Keratinocyte (primary cell): ENCODE results near the gene CRIM1. TPM values are rescaled to one million over a fixed set of nuclear protein-coding genes. Genes with fewer than 3 reads are reported as not detected.

Experiments
- DNase-seq: peaks from one replicate; pipeline ENCODE4 v3.0.0-alpha.2; 2011; ENCODE audit warnings: low read depth, missing footprints, low spot score
- FAIRE-seq: peaks from 2 replicates; lab custom pipeline; 2011; peaks lifted over from hg19 to GRCh38; lab: Jason Lieb, UNC
- H2AFZ ChIP-seq: 2 replicates; pipeline ENCODE4 v1.6.0; 2012; ENCODE audit warnings: low read length, control low read depth, inconsistent platforms; ENCODE audit not compliant: control insufficient read depth
- H3K27ac ChIP-seq: 2 replicates; pipeline ENCODE4 v1.5.1; 2011; ENCODE audit warnings: low read length; ENCODE audit not compliant: control insufficient read depth, insufficient read depth
- H3K27me3 ChIP-seq: 3 replicates; pipeline ENCODE4 v1.6.0; 2011; ENCODE audit warnings: low read length; ENCODE audit not compliant: control insufficient read depth, insufficient read depth; ENCODE audit errors: extremely low read depth
- H3K36me3 ChIP-seq, 2 experiments: 2 replicates in 1 of 2; 3 replicates in 1 of 2; pipeline ENCODE4 v1.5.1; 2011; ENCODE audit warnings: low read length in 2 of 2, mild to moderate bottlenecking in 1 of 2; ENCODE audit not compliant: control insufficient read depth in 2 of 2, insufficient read depth in 2 of 2; ENCODE audit errors: extremely low read depth in 1 of 2
- H3K4me1 ChIP-seq: 3 replicates; pipeline ENCODE4 v1.5.1; 2011; ENCODE audit warnings: low read length; ENCODE audit not compliant: control insufficient read depth, insufficient read depth; ENCODE audit errors: extremely low read depth
- H3K4me2 ChIP-seq: 3 replicates; pipeline ENCODE4 v1.6.0; 2011; ENCODE audit warnings: low read depth, low read length; ENCODE audit not compliant: control insufficient read depth, insufficient read depth; ENCODE audit errors: extremely low read depth
- H3K4me3 ChIP-seq, 3 experiments: fragments of 200-600 bp in 1 of 3; sonication (generic) in 1 of 3; 2 replicates in 2 of 3; 3 replicates in 1 of 3; pipeline ENCODE4 v1.5.1; 2011 to 2016; ENCODE audit warnings: low read length in 3 of 3, mild to moderate bottlenecking in 3 of 3, control low read depth in 2 of 3, inconsistent platforms in 1 of 3, low read depth in 1 of 3, mixed read lengths in 1 of 3, mixed run types in 1 of 3, moderate library complexity in 1 of 3; ENCODE audit not compliant: control insufficient read depth in 2 of 3, insufficient read depth in 2 of 3; ENCODE audit errors: extremely low read depth in 1 of 3
- H3K79me2 ChIP-seq: 2 replicates; pipeline ENCODE4 v1.6.0; 2012; ENCODE audit warnings: low read length; ENCODE audit not compliant: control insufficient read depth, insufficient read depth
- H3K9ac ChIP-seq: 3 replicates; pipeline ENCODE4 v1.6.0; 2011; ENCODE audit warnings: low read length; ENCODE audit not compliant: control insufficient read depth, insufficient read depth; ENCODE audit errors: extremely low read depth
- H3K9me1 ChIP-seq: 3 replicates; pipeline ENCODE4 v1.6.0; 2011; ENCODE audit warnings: low read length; ENCODE audit not compliant: control insufficient read depth, insufficient read depth; ENCODE audit errors: extremely low read depth
- H3K9me3 ChIP-seq: 2 replicates; pipeline ENCODE4 v1.5.1; 2012; ENCODE audit warnings: low read depth, low read length; ENCODE audit not compliant: control insufficient read depth
- H4K20me1 ChIP-seq: 3 replicates; pipeline ENCODE4 v1.6.0; 2011; ENCODE audit warnings: low read length; ENCODE audit not compliant: control insufficient read depth, insufficient read depth; ENCODE audit errors: extremely low read depth
- EZH2 ChIP-seq: IDR thresholded peaks from one replicate; pipeline ENCODE4 v1.6.1; 2012; ENCODE audit warnings: inconsistent platforms, mild to moderate bottlenecking, low read length, moderate library complexity
- dilution Hi-C: fragments of 300-500 bp; cut with MboI; formaldehyde crosslinking; loops from one replicate; pipeline ENCODE4 v1.7.0; 2020; ENCODE audit warnings: low sequenced_read_pairs; ENCODE audit not compliant: extremely low pct_ligation_motif_present
- polyA plus RNA-seq, 5 experiments: library from polyadenylated mRNA; depleted of rRNA in 3 of 5; stranded (reverse) in 3 of 5; stranded (forward) in 1 of 5; unstranded in 1 of 5; fragments of >200 nt; gene quantifications; 1 replicate in 1 of 5; 2 replicates in 3 of 5; 3 replicates in 1 of 5; pipeline versions ENCODE4 v1.2.1 to v1.2.3, GENCODE V29; 2011 to 2012; ENCODE audit warnings: missing spikeins in 2 of 5, low read depth in 1 of 5, low replicate concordance in 1 of 5
- TF ChIP-seq, protein P1 (sequence below), 3 experiments: IDR thresholded peaks in 1 of 3; conservative IDR thresholded peaks in 1 of 3; optimal IDR thresholded peaks in 1 of 3; 2 replicates in 2 of 3; 3 replicates in 1 of 3; pipeline versions ENCODE3 to v1.5.1; 2011; ENCODE audit warnings: low read length in 3 of 3, mild to moderate bottlenecking in 3 of 3, moderate library complexity in 2 of 3, control low read depth in 1 of 3, inconsistent platforms in 1 of 3; ENCODE audit not compliant: insufficient read depth in 2 of 3; ENCODE audit errors: extremely low read depth in 1 of 3

Gene CRIM1
- polyA plus RNA-seq, 1 donor (not counting 4 experiments of a cell fraction or from before 2014, with no cell fraction given), result 98.3 TPM

DNA sequence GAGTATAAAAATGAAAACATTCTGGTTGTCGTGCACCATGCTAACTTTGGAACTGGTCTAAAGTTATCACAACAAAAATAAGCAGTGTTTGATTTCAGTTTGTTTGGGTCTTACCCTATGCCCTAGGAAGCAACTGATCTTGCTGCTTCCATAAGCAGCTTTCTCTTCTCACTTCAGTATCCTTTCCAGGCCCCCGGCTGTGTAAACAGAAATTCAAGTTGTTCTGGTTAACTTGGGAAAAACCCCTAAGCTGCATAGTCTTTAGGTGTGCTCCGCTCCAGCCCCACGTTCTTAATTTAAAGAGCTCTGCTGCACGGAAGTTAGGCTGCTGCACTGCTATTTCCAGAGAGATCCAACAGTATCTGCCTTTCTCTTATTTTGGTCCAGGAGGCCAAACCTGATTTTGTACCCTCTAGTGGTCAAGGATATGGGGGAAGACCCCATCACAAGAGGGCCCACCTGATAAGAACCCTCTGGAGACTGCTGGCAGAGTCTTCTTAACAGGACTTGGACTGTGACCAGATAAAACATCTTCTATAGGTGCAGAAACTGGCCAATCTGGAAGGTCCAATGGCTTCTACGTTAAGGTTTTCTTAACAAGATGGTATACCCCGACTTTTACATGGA is 173.3 kb downstream of the CRIM1 start:
- H3K4me2 ChIP-seq, result no peak overlapping the region
- H3K4me1 ChIP-seq, result peaks cover 3% of the 10 kb centered on the region
- DNase-seq (no peak), FAIRE-seq (no peak)
- dilution Hi-C loops, result no loop called here
- no peak overlapping the region for H3K27ac ChIP-seq
- no peak overlapping the region for H3K4me3 ChIP-seq
- no peaks in the 10 kb centered on the region for H3K9me1 ChIP-seq
- H4K20me1 ChIP-seq, result no peaks in the 10 kb centered on the region
- peaks cover 21 to 43% of the 10 kb centered on the region in 2 experiments for H3K36me3 ChIP-seq
- H3K9ac ChIP-seq, result no peak overlapping the region
- no peaks in the 10 kb centered on the region for H3K79me2 ChIP-seq
- H3K27me3 ChIP-seq, result no peaks in the 10 kb centered on the region
- H2AFZ ChIP-seq, result no peak overlapping the region
- no peak for TF ChIP-seq EZH2
- TF ChIP-seq, protein P1, sequence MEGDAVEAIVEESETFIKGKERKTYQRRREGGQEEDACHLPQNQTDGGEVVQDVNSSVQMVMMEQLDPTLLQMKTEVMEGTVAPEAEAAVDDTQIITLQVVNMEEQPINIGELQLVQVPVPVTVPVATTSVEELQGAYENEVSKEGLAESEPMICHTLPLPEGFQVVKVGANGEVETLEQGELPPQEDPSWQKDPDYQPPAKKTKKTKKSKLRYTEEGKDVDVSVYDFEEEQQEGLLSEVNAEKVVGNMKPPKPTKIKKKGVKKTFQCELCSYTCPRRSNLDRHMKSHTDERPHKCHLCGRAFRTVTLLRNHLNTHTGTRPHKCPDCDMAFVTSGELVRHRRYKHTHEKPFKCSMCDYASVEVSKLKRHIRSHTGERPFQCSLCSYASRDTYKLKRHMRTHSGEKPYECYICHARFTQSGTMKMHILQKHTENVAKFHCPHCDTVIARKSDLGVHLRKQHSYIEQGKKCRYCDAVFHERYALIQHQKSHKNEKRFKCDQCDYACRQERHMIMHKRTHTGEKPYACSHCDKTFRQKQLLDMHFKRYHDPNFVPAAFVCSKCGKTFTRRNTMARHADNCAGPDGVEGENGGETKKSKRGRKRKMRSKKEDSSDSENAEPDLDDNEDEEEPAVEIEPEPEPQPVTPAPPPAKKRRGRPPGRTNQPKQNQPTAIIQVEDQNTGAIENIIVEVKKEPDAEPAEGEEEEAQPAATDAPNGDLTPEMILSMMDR (optimal IDR thresholded peaks at IDR 0.05 in 1 of 3, IDR thresholded peaks at IDR 0.05 in 1 of 3, conservative IDR thresholded peaks at IDR 0.05 in 1 of 3; ENCODE audit: extremely low read depth in 1 of 3, insufficient read depth in 2 of 3, low read length in 3 of 3), result no peak
- no peaks in the 10 kb centered on the region for H3K9me3 ChIP-seq

DNA sequence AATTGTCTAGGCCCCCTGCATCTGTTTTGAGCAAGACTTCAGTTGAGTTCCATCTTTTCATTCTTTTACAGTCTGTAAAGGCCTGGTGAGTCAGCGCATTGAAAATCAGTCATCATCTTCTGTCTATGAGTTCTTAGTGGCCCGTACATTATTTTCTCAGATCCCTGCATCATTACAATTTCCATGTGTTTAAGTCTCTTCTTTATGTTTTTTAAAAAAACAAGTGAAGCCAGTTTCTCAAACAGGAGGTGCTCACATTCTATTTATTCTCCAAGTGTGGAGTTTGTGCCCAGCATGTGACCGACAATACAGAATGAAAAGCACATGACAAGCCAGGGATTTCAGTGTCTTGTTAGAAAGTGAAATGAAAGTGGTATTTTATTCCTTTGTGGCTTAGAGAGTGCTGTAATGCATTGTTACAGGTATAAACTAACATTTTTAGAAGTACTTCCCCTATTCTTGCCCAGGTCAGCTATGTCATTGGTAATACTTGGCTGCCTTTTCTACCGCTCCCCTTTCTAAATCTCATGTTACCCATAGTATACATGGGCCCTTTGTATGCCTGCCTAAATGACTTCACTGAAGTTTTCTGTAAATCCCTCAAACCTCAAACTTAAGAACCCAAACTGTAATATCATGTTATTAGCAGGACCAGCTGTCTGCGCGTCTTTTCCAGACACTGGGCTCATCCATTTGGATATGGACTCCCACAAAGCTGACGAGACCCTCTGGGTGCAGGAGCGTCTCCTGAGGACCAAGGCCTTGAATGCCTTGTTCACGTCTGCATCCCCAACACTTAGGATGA is 174.8 kb downstream of the CRIM1 start:
- TF ChIP-seq, protein P1 (optimal IDR thresholded peaks at IDR 0.05 in 1 of 3, IDR thresholded peaks at IDR 0.05 in 1 of 3, conservative IDR thresholded peaks at IDR 0.05 in 1 of 3; ENCODE audit: extremely low read depth in 1 of 3, insufficient read depth in 2 of 3, low read length in 3 of 3), result no peak
- no peak for TF ChIP-seq EZH2
- dilution Hi-C loops, result no loop called here
- Histone ChIP-seq H2AFZ (no peak overlapping the region), H3K36me3 (peaks cover 18 to 40% of the 10 kb centered on the region in 2 experiments), H3K9me3 (no peaks in the 10 kb centered on the region), H3K27me3 (no peaks in the 10 kb centered on the region), H3K4me1 (no peaks in the 10 kb centered on the region), H3K27ac (no peak overlapping the region), H3K9ac (no peak overlapping the region), H3K4me2 (no peak overlapping the region), H4K20me1 (no peaks in the 10 kb centered on the region), H3K9me1 (no peaks in the 10 kb centered on the region), H3K4me3 (no peak overlapping the region), H3K79me2 (no peaks in the 10 kb centered on the region)
- FAIRE-seq (no peak), DNase-seq (no peak)
